Measurements from ENCODE around the gene SOAT1. TPM values are rescaled to one million over a fixed set of nuclear protein-coding genes. Genes with fewer than 3 reads are reported as not detected.
"Not testable (repeated sequence)": the region's sequence is repeated elsewhere in the genome, so short reads cannot be mapped to it uniquely, and the experiment has no call there.

SOAT1 gene
- polyA plus RNA-seq, 1 donor = 8.6 TPM

- DNase-seq (ENCODE audit: low read depth) = no peak
Measured at GRCh38 chr1:179353546-179353945, 59.9 kb downstream of the SOAT1 start.

- DNase-seq (ENCODE audit: low read depth) = not testable (repeated sequence)
Measured at GRCh38 chr1:179361631-179362030, 68.0 kb downstream of the SOAT1 start.

GRCh38 chr1:179365342-179366092, 71.9 kb downstream of the SOAT1 start, which contains the start of gene AXDND1:
Gene AXDND1, plus strand, starts transcription at chr1:179365971. Its CDS starts 539 bp downstream, at chr1:179366510.
- peak; percentile 80 for DNase-seq (ENCODE audit: low read depth)

- DNase-seq (ENCODE audit: low read depth) = no peak
Measured at GRCh38 chr1:179366093-179366800, 72.7 kb downstream of the SOAT1 start.

GRCh38 chr1:179369751-179370341, 76.2 kb downstream of the SOAT1 start:
- DNase-seq (ENCODE audit: low read depth) = peak; percentile 38

- DNase-seq (ENCODE audit: low read depth) = no peak
Measured at GRCh38 chr1:179372160-179372559, 78.6 kb downstream of the SOAT1 start.

GRCh38 chr1:179376223-179376622, 82.6 kb downstream of the SOAT1 start:
- no peak for DNase-seq (ENCODE audit: low read depth)

GRCh38 chr1:179380299-179380698, 86.7 kb downstream of the SOAT1 start:
- DNase-seq (ENCODE audit: low read depth) = no peak

GRCh38 chr1:179384027-179384426, 90.4 kb downstream of the SOAT1 start:
- no peak for DNase-seq (ENCODE audit: low read depth)

- DNase-seq (ENCODE audit: low read depth) = no peak
Measured at GRCh38 chr1:179385510-179385909, 91.9 kb downstream of the SOAT1 start.

- DNase-seq (ENCODE audit: low read depth) = no peak
Measured at GRCh38 chr1:179393721-179394120, 100.1 kb downstream of the SOAT1 start.

- DNase-seq (ENCODE audit: low read depth) = not testable (repeated sequence)
Measured at GRCh38 chr1:179399399-179399798, 105.8 kb downstream of the SOAT1 start.

Other genes with a start within 250 kb of the SOAT1 start
- 15.8 TPM for gene TOR3A, start 211.7 kb upstream of the SOAT1 start, polyA plus RNA-seq (ENCODE audit: insufficient read length)
- gene ABL2, start 64.1 kb upstream of the SOAT1 start, polyA plus RNA-seq (ENCODE audit: insufficient read length) = 7.7 TPM
- not detected for gene AXDND1, start 72.2 kb downstream of the SOAT1 start, polyA plus RNA-seq (ENCODE audit: insufficient read length)